ENCODE results near the gene TP53BP2.
"Not testable (repeated sequence)": the region's sequence is repeated elsewhere in the genome, so short reads cannot be mapped to it uniquely, and the experiment has no call there.

TP53BP2 gene

GRCh38 chr1:223827193-223827663, 18.5 kb downstream of the TP53BP2 start:
- DNase-seq, result no peak

- DNase-seq, result no peak
Observed at GRCh38 chr1:223825767-223826748, 19.7 kb downstream of the TP53BP2 start.

- DNase-seq, result no peak
Observed at GRCh38 chr1:223824712-223825111, 21.0 kb downstream of the TP53BP2 start.

- DNase-seq, result no peak
Observed at GRCh38 chr1:223824287-223824686, 21.5 kb downstream of the TP53BP2 start.

- DNase-seq, result no peak
Observed at GRCh38 chr1:223820971-223821370, 24.8 kb downstream of the TP53BP2 start.

GRCh38 chr1:223820515-223820858, 25.3 kb downstream of the TP53BP2 start:
- DNase-seq, result no peak

GRCh38 chr1:223819730-223820514, 25.8 kb downstream of the TP53BP2 start:
- no peak for DNase-seq

- DNase-seq, result not testable (repeated sequence)
Observed at GRCh38 chr1:223817265-223817664, 28.5 kb downstream of the TP53BP2 start.

- DNase-seq, result no peak
Observed at GRCh38 chr1:223815865-223816264, 29.9 kb downstream of the TP53BP2 start.

- no peak for DNase-seq
Observed at GRCh38 chr1:223815020-223815853, 30.5 kb downstream of the TP53BP2 start.

- no peak for DNase-seq
Observed at GRCh38 chr1:223813645-223814044, 32.1 kb downstream of the TP53BP2 start.

GRCh38 chr1:223811634-223812101, 34.1 kb downstream of the TP53BP2 start:
- DNase-seq, result no peak

GRCh38 chr1:223810586-223810985, 35.2 kb downstream of the TP53BP2 start:
- no peak for DNase-seq

GRCh38 chr1:223809905-223810304, 35.8 kb downstream of the TP53BP2 start:
- not testable (repeated sequence) for DNase-seq

- DNase-seq, result no peak
Observed at GRCh38 chr1:223803211-223803610, 42.5 kb downstream of the TP53BP2 start.

- DNase-seq, result no peak
Observed at GRCh38 chr1:223802602-223803001, 43.1 kb downstream of the TP53BP2 start.

GRCh38 chr1:223802032-223802431, 43.7 kb downstream of the TP53BP2 start:
- no peak for DNase-seq

GRCh38 chr1:223796210-223796609, 49.5 kb downstream of the TP53BP2 start:
- DNase-seq, result no peak

GRCh38 chr1:223794136-223794880, 51.4 kb downstream of the TP53BP2 start:
- no peak for DNase-seq

GRCh38 chr1:223793716-223794115, 52.0 kb downstream of the TP53BP2 start:
- no peak for DNase-seq

GRCh38 chr1:223792046-223792445, 53.7 kb downstream of the TP53BP2 start:
- DNase-seq, result no peak
